MM.1S (cell line): Measurements from ENCODE around the gene SPTBN2.

Experiments
- DNase-seq: peaks from one replicate; pipeline ENCODE4 v3.0.0-alpha.2; 2015
- H2AFZ ChIP-seq: fragments of 300-600 bp; sonication (generic); 2 replicates; pipeline ENCODE4 v1.6.0; 2016; ENCODE audit warnings: antibody characterized with exemption, low read length
- H3F3A ChIP-seq: fragments of 300-600 bp; sonication (generic); 2 replicates; pipeline ENCODE4 v1.6.1; 2016; ENCODE audit warnings: mild to moderate bottlenecking, antibody characterized with exemption, low read length, moderate library complexity, mixed read lengths; ENCODE audit not compliant: insufficient read depth
- H3K27ac ChIP-seq: fragments of 300-600 bp; sonication (generic); 2 replicates; pipeline ENCODE4 v1.5.1; 2016; ENCODE audit warnings: mild to moderate bottlenecking, low read length
- H3K27me3 ChIP-seq: fragments of 300-600 bp; sonication (generic); replicated peaks from 2 replicates; pipeline ENCODE4 v1.6.0; 2016; ENCODE audit warnings: low read length; ENCODE audit not compliant: insufficient read depth
- H3K36me3 ChIP-seq: fragments of 300-600 bp; sonication (generic); replicated peaks from 2 replicates; pipeline ENCODE4 v1.6.1; 2016; ENCODE audit warnings: mild to moderate bottlenecking, low read length, mixed read lengths; ENCODE audit not compliant: insufficient read depth
- H3K4me1 ChIP-seq: fragments of 300-600 bp; sonication (generic); 2 replicates; pipeline ENCODE4 v1.6.1; 2016; ENCODE audit warnings: low read length, mixed read lengths
- H3K4me2 ChIP-seq: fragments of 300-600 bp; sonication (generic); 2 replicates; pipeline ENCODE4 v1.6.0; 2016; ENCODE audit warnings: low read depth, low read length
- H3K4me3 ChIP-seq: fragments of 300-600 bp; sonication (generic); 2 replicates; pipeline ENCODE4 v1.5.1; 2016; ENCODE audit warnings: low read length, mixed read lengths
- H3K79me2 ChIP-seq: fragments of 300-600 bp; sonication (generic); 2 replicates; pipeline ENCODE4 v1.6.1; 2016; ENCODE audit warnings: mixed run types, low read length, mixed read lengths
- H3K9ac ChIP-seq: fragments of 300-600 bp; sonication (generic); 2 replicates; pipeline ENCODE4 v1.6.1; 2016; ENCODE audit warnings: low read length, mixed read lengths
- H3K9me2 ChIP-seq: fragments of 300-600 bp; sonication (generic); replicated peaks from 2 replicates; pipeline ENCODE4 v1.6.1; 2016; ENCODE audit warnings: mild to moderate bottlenecking, low read length, mixed read lengths; ENCODE audit not compliant: insufficient read depth
- H3K9me3 ChIP-seq: fragments of 300-600 bp; sonication (generic); replicated peaks from 2 replicates; pipeline ENCODE4 v1.6.1; 2016; ENCODE audit warnings: mild to moderate bottlenecking, low read length, mixed read lengths; ENCODE audit not compliant: insufficient read depth
- H4K20me1 ChIP-seq: fragments of 300-600 bp; sonication (generic); 2 replicates; pipeline ENCODE4 v1.6.1; 2016; ENCODE audit warnings: mild to moderate bottlenecking, low read length, moderate library complexity, mixed read lengths; ENCODE audit not compliant: insufficient read depth
- EZH2 ChIP-seq: fragments of 300-600 bp; sonication (generic); optimal IDR thresholded peaks from 2 replicates; pipeline ENCODE3; 2017; ENCODE audit warnings: low read depth, mild to moderate bottlenecking, antibody characterized with exemption, low read length, mixed read lengths
- EZH2phosphoT487 ChIP-seq: fragments of 300-600 bp; sonication (generic); IDR thresholded peaks from 2 replicates; pipeline ENCODE4 v1.6.1; 2018; ENCODE audit warnings: antibody characterized with exemption, low read length
- TF ChIP-seq, protein P1 (sequence below): fragments of 300-600 bp; sonication (generic); IDR thresholded peaks from 2 replicates; pipeline ENCODE4 v1.5.1; 2016; ENCODE audit warnings: antibody characterized with exemption, low read length, mixed read lengths

SPTBN2 gene

GRCh38 chr11:66720223-66720898 is 8.7 kb downstream of the SPTBN2 start:
- H3K9ac ChIP-seq: no peak overlapping the region

GRCh38 chr11:66719111-66719872 is 9.7 kb downstream of the SPTBN2 start:
- no peaks in the 10 kb centered on the region for H3K27me3 ChIP-seq
- no peak overlapping the region for H3K4me2 ChIP-seq
- H3K9ac ChIP-seq: no peak overlapping the region
- no peak overlapping the region for H3K4me3 ChIP-seq
- no peak overlapping the region for H2AFZ ChIP-seq
- no peak overlapping the region for H3K27ac ChIP-seq
- H3K79me2 ChIP-seq: no peaks in the 10 kb centered on the region
- no peaks in the 10 kb centered on the region for H3F3A ChIP-seq
- no peaks in the 10 kb centered on the region for H3K4me1 ChIP-seq
- H3K9me2 ChIP-seq: no peaks in the 10 kb centered on the region
- TF ChIP-seq, protein P1, sequence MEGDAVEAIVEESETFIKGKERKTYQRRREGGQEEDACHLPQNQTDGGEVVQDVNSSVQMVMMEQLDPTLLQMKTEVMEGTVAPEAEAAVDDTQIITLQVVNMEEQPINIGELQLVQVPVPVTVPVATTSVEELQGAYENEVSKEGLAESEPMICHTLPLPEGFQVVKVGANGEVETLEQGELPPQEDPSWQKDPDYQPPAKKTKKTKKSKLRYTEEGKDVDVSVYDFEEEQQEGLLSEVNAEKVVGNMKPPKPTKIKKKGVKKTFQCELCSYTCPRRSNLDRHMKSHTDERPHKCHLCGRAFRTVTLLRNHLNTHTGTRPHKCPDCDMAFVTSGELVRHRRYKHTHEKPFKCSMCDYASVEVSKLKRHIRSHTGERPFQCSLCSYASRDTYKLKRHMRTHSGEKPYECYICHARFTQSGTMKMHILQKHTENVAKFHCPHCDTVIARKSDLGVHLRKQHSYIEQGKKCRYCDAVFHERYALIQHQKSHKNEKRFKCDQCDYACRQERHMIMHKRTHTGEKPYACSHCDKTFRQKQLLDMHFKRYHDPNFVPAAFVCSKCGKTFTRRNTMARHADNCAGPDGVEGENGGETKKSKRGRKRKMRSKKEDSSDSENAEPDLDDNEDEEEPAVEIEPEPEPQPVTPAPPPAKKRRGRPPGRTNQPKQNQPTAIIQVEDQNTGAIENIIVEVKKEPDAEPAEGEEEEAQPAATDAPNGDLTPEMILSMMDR: no peak
- TF ChIP-seq EZH2phosphoT487: no peak
- no peak for TF ChIP-seq EZH2
- no peaks in the 10 kb centered on the region for H3K36me3 ChIP-seq
- DNase-seq: no peak
- no peaks in the 10 kb centered on the region for H3K9me3 ChIP-seq
- H4K20me1 ChIP-seq: no peaks in the 10 kb centered on the region

More at GRCh38 chr11:66720223-66720898, 8.7 kb downstream of the SPTBN2 start:
- H4K20me1 ChIP-seq: no peaks in the 10 kb centered on the region
- no peak overlapping the region for H2AFZ ChIP-seq
- no peak overlapping the region for H3K27ac ChIP-seq
- no peaks in the 10 kb centered on the region for H3K4me1 ChIP-seq
- no peak for DNase-seq
- no peaks in the 10 kb centered on the region for H3K79me2 ChIP-seq
- no peak overlapping the region for H3K4me2 ChIP-seq
- no peaks in the 10 kb centered on the region for H3F3A ChIP-seq
- H3K9me3 ChIP-seq: no peaks in the 10 kb centered on the region
- H3K9me2 ChIP-seq: no peaks in the 10 kb centered on the region
- no peak overlapping the region for H3K4me3 ChIP-seq
- H3K36me3 ChIP-seq: no peaks in the 10 kb centered on the region
- no peaks in the 10 kb centered on the region for H3K27me3 ChIP-seq
- TF ChIP-seq EZH2phosphoT487 (no peak), EZH2 (no peak)
- TF ChIP-seq, protein P1: no peak

DNA sequence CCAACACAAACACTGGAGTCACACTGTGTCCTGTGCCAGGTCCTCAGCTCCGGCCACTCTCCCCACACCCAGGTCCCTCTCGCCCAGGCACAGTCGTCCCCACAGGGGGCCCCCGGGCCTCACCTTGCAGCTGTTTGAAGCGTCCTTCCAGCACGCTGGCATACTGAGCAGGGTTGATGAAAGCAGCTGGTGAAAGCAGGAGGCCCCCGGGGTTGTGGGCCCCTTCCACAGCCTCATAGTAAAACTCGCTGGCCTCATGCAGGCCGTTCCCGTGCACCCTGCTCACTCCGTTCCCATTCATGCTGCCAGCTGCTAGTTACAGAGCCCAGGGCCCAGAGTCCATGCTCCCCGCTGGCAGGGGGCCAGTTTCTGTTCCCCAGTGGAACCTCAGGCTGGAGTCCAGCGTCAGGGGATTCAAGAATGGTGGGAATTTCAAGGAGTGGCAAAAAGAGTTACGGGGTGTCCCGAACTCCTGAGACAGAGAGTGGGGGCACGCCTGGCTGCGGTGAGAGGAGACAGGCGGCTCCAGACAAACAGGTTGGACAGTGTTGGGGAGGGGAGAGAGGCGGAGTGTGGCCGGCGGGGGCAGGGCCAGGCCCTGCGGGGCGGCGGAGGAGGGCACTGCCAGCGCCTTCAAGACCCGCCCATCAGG is 10.6 kb downstream of the SPTBN2 start:
- Histone ChIP-seq H3K4me3 (no peak overlapping the region), H3K79me2 (no peaks in the 10 kb centered on the region), H3K9ac (no peak overlapping the region), H4K20me1 (no peaks in the 10 kb centered on the region), H3K36me3 (no peaks in the 10 kb centered on the region), H3K9me2 (no peaks in the 10 kb centered on the region), H3K27ac (no peak overlapping the region), H3K4me2 (no peak overlapping the region), H3K4me1 (no peaks in the 10 kb centered on the region), H3F3A (no peaks in the 10 kb centered on the region), H3K9me3 (no peaks in the 10 kb centered on the region), H3K27me3 (no peaks in the 10 kb centered on the region), H2AFZ (no peak overlapping the region)
- no peak for TF ChIP-seq EZH2
- no peak for TF ChIP-seq EZH2phosphoT487
- TF ChIP-seq, protein P1: no peak
- no peak for DNase-seq
